ENCODE data around the gene PIP5K1B. TPM values are rescaled to one million over a fixed set of nuclear protein-coding genes. Genes with fewer than 3 reads are reported as not detected.

Gene PIP5K1B
- total RNA-seq, 1 experiment from 2014 or later, result 0.20 TPM

DNA sequence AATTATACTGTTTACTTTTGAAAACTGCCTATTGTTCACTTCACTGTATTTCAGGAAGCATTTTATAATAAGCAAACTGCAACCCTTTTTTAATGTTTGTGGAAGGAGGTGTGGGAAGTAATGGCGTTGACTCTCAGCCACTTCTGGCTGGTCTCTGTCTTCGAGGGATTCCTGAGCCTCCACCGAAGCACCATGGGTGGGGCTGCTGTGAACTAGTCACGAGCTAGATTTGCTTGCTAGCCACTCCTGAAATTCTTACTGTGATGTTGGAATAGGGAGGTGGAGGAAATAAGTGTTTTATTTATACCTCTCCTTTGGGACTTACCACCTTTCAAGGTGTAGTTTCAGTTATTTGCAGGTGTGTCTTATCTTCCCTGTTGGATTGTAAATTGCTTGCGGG lies 26.8 kb downstream of the PIP5K1B start:
- no peak for DNase-seq (ENCODE audit: low read depth, low spot score)

More for the DNA sequence above, 26.8 kb downstream of the PIP5K1B start:
- ChIA-PET RAD21 (ENCODE audit: low non-redundant PET in 1 of 2, low total read pairs in 2 of 2, uncharacterized antibody in 2 of 2, unreplicated experiment in 2 of 2) (no interaction called here), POLR2A (no interaction called here), CTCF (no interaction called here)
- no peak overlapping the region for H2AFZ ChIP-seq (ENCODE audit: low read depth, low read length, poor library complexity, severe bottlenecking)
- no peaks in the 10 kb centered on the region for H4K20me1 ChIP-seq (ENCODE audit: insufficient read depth)
- H3K79me2 ChIP-seq (ENCODE audit: insufficient read depth, low read length), result no peaks in the 10 kb centered on the region
- no peaks in the 10 kb centered on the region for H3K4me1 ChIP-seq (ENCODE audit: control insufficient read depth in 1 of 2, insufficient read depth in 2 of 2, low read length in 2 of 2)
- no peaks in the 10 kb centered on the region for H3K36me3 ChIP-seq (ENCODE audit: control insufficient read depth in 1 of 2, insufficient read depth in 2 of 2, low read length in 2 of 2)
- intact Hi-C loops (cut with micrococcal nuclease), result no loop called here
- TF ChIP-seq ZNF274 (IDR thresholded peaks at IDR 0.05; ENCODE audit: low read depth, low read length) (no peak), ELF1 (IDR thresholded peaks at IDR 0.05; ENCODE audit: borderline replicate concordance, low read depth) (no peak), REST (IDR thresholded peaks at IDR 0.05; ENCODE audit: low read depth) (no peak), CBX3 (IDR thresholded peaks at IDR 0.05; ENCODE audit: low read depth) (no peak), EZH2 (IDR thresholded peaks at IDR 0.05) (no peak), SIN3A (IDR thresholded peaks at IDR 0.05; ENCODE audit: low read depth) (no peak), SRF (IDR thresholded peaks at IDR 0.05; ENCODE audit: low read depth) (no peak), YY1 (IDR thresholded peaks at IDR 0.05; ENCODE audit: extremely low read depth, insufficient replicate concordance, low read depth, low read length) (no peak)
- TF ChIP-seq, protein P1, sequence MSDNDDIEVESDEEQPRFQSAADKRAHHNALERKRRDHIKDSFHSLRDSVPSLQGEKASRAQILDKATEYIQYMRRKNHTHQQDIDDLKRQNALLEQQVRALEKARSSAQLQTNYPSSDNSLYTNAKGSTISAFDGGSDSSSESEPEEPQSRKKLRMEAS (IDR thresholded peaks at IDR 0.05), result no peak
- no peak overlapping the region for H3K4me3 ChIP-seq (replicated peaks in 1 of 2; ENCODE audit: low read depth in 1 of 2, low read length in 2 of 2)
- no TSS peak for BruUV-seq (replicated peaks)
- H3K27me3 ChIP-seq (ENCODE audit: insufficient read depth, low read length), result peaks cover 39% of the 10 kb centered on the region
- H3K4me2 ChIP-seq (ENCODE audit: low read length), result no peak overlapping the region
- H3K9me3 ChIP-seq (ENCODE audit: control insufficient read depth in 1 of 2, insufficient read depth in 1 of 2, low read depth in 1 of 2, low read length in 2 of 2), result no peaks in the 10 kb centered on the region
- no peak overlapping the region for H3K9ac ChIP-seq (ENCODE audit: low read length)
- no peak overlapping the region for H3K27ac ChIP-seq (ENCODE audit: low read depth, low read length)
- ATAC-seq, result no peak
- no peaks in the 10 kb centered on the region for H3K9me2 ChIP-seq (ENCODE audit: insufficient read depth)

Measured in HCT116 (cell line).